ENCODE measurements around the gene FBXW7. TPM values are rescaled to one million over a fixed set of nuclear protein-coding genes. Genes with fewer than 3 reads are reported as not detected.

FBXW7 gene
- total RNA-seq, 1 donor = 79.5 TPM

DNA sequence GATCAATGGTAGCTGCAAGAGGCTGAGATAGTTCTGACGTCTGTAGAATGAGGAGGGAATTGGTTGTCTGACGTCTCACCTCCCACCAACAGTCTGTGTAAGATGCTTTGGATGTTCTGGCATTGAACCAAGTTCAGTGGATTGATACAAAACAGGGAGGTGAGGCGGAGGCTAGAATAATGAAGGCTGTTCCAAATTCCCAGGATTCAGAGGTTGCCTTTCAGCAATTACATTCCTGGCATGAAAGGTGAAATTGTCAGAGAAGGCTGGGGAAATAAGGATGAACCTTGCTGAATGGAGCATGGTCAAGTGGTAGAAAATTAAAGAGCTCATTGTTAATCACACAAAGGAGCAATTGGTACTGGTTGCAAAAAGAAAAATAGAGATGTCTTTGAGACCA is 241.6 kb downstream of the FBXW7 start:
- no peak overlapping the region for H3K4me3 ChIP-seq (ENCODE audit: low read depth, low read length)
- DNase-seq (ENCODE audit: low read depth) = no peak
- TF ChIP-seq, protein P1, sequence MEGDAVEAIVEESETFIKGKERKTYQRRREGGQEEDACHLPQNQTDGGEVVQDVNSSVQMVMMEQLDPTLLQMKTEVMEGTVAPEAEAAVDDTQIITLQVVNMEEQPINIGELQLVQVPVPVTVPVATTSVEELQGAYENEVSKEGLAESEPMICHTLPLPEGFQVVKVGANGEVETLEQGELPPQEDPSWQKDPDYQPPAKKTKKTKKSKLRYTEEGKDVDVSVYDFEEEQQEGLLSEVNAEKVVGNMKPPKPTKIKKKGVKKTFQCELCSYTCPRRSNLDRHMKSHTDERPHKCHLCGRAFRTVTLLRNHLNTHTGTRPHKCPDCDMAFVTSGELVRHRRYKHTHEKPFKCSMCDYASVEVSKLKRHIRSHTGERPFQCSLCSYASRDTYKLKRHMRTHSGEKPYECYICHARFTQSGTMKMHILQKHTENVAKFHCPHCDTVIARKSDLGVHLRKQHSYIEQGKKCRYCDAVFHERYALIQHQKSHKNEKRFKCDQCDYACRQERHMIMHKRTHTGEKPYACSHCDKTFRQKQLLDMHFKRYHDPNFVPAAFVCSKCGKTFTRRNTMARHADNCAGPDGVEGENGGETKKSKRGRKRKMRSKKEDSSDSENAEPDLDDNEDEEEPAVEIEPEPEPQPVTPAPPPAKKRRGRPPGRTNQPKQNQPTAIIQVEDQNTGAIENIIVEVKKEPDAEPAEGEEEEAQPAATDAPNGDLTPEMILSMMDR (IDR thresholded peaks at IDR 0.05; ENCODE audit: insufficient read depth, low read depth, low read length) = no peak

DNA sequence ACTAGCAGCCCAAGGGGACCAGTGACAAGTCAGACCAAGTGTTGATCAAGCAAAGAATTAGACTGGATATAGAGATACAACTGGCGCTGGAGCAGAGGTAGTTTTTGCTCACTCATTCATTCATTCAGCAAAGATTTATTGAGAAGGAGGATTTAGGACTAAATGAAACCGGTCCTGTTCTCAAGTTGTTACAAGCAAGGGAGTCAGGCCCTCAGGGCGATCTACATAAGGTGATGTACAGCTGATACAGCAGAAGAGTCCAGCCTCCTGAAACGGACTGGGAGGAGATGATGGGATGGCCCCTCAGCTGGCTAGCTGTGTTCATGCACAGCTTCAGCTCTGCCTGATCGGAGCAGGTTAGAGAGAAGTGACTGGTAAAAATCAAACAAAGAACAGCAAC is 242.4 kb downstream of the FBXW7 start:
- H3K4me3 ChIP-seq (ENCODE audit: low read depth, low read length) = no peak overlapping the region
- TF ChIP-seq, protein P1 (IDR thresholded peaks at IDR 0.05; ENCODE audit: insufficient read depth, low read depth, low read length) = no peak
- no peak for DNase-seq (ENCODE audit: low read depth)

DNA sequence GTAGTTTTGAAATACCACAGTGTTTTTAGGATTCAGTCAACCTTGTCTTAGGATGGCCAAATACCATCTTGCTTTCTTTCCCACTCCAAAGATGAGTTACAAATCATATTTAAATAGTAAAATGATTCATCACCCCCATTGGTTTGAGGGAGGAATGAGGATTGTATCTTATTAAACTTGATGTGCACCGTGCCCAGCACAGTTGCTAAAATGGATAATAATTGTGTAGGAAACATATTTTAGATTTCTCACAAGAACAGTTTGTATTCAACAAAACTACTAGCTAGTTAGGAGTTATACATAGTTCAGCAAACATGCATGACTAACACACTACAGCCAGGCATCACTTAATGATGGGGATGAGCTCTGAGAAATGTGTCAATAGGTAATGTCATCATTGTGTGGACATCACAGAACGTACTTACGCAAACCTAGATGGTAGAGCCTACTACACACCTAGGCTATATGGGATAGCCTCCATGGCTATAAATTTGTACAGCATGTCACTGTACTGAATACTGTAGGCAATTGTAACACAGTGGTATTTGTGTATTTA is 245.4 kb downstream of the FBXW7 start:
- no peak for DNase-seq (ENCODE audit: low read depth)
- H3K4me3 ChIP-seq (ENCODE audit: low read depth, low read length) = no peak overlapping the region
- TF ChIP-seq, protein P1 (IDR thresholded peaks at IDR 0.05; ENCODE audit: insufficient read depth, low read depth, low read length) = no peak

DNA sequence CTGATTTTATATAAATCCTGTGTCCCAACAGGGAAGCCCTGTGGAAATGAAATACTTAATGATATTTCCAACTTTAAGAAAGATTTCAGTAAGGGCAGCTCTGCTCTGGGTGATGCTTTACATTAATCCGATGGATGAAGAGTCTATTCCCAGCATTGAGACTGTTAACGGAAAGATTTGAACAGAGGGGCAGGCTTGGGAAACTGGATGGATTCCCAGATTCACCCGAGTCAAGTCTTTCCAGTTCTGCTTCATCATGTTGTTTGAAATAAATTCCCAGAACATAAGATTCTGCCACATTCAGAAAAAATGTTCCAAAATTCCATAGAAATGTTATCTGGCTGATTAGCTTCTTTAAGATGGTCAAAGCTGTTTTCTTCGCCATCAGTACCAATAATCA is 246.0 kb downstream of the FBXW7 start:
- H3K4me3 ChIP-seq (ENCODE audit: low read depth, low read length) = no peak overlapping the region
- DNase-seq (ENCODE audit: low read depth) = no peak
- TF ChIP-seq, protein P1 (IDR thresholded peaks at IDR 0.05; ENCODE audit: insufficient read depth, low read depth, low read length) = no peak

DNA sequence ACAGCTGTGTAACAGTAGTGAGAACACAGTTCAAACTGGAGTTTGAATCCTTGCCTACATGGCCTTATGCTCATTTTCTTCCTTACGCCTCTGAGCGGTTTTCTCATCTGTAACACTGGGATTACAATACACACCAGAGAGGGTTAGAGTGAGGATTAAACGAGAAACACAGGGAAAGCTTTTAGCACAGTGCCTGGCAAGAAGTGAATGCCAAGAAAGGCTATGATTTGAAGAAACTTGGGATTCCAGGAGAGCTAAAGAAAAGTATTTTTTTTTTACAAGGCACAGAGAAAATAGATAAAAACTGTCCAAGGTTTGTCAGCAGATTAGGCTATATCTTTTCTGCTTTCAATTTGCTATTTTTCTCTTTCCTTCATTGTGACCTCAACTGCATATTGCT is 246.4 kb downstream of the FBXW7 start:
- TF ChIP-seq, protein P1 (IDR thresholded peaks at IDR 0.05; ENCODE audit: insufficient read depth, low read depth, low read length) = no peak
- DNase-seq (ENCODE audit: low read depth) = no peak
- no peak overlapping the region for H3K4me3 ChIP-seq (ENCODE audit: low read depth, low read length)

DNA sequence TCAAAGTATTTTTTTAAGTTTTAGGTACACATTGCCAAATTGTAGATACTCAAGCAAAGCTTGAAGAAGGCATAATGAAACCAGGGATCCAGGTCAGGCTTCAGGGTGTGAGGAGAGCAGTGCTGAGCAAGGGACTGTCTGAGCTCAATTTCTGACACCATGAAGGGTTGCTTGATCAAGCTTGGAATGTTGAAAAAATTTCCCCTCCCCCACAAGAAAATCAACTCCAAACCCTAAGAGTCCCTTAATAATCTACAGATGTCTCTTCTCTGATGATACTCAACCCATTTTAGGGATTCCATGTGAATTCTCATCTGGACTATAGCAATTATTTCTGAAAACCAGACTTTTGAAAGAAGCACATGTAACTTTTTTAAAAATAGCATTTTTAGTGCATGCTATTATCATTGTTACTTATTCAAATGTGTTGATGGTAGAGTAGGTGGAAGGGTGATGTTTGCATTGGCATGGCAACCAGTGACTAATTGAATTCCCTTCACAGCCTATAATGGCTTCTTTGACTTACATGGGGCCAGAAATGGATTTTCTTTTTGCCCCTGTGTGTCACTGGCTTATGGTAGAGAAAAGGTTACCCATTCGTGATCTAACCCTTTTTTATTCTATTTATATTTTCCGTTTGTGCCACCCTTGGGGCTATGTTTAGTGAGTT is 252.0 kb downstream of the FBXW7 start:
- TF ChIP-seq, protein P1 (IDR thresholded peaks at IDR 0.05; ENCODE audit: insufficient read depth, low read depth, low read length) = no peak
- no peak for DNase-seq (ENCODE audit: low read depth)
- no peak overlapping the region for H3K4me3 ChIP-seq (ENCODE audit: low read depth, low read length)

DNA sequence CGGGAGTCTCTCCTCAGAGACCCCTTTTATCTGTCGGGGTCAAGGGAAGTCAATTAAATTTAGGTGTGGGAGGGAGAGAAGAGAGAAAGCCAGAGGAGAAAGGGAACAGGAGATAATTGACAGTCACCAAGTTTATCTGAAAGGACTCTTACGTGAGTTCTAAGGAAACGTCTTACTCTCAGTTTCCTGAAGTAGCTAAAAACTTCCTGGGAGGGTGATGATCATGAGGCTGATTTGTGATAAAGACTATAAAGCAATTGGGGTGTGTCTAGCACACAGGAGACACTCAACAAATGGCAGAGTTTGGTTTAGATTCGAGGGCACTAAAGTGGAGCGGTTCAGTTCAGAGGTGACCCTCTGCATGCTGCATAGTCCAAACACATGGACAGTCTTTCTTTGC is 254.1 kb downstream of the FBXW7 start:
- TF ChIP-seq, protein P1 (IDR thresholded peaks at IDR 0.05; ENCODE audit: insufficient read depth, low read depth, low read length) = no peak
- no peak for DNase-seq (ENCODE audit: low read depth)
- no peak overlapping the region for H3K4me3 ChIP-seq (ENCODE audit: low read depth, low read length)

All from fibroblast of villous mesenchyme (primary cell).